Measurements from ENCODE around the gene NTRK2. TPM values are rescaled to one million over a fixed set of nuclear protein-coding genes. Genes with fewer than 3 reads are reported as not detected.
"Not testable (repeated sequence)": the region's sequence is repeated elsewhere in the genome, so short reads cannot be mapped to it uniquely, and the experiment has no call there.

Gene NTRK2
- total RNA-seq, 1 donor from 2014 or later: 4.6 TPM

DNA sequence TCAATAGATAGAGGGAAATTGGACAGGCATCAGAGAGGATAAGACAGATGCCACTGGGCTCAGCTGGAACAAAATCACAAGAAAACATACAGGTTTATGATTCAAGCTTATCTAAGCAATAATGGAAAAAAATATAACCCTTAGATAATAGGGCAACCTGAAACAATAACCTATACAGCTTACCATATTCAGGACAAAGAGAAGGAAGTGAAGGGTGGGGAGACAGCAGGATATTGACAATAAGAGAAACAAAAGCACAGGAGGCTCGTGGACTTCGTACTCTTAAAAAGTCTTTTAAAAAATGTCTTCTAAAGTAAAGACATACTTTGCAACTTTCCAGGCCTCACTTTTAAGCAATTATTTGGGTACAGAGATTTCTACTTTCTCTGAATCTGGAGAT lies 225.3 kb downstream of the NTRK2 start:
- Mint-ChIP-seq H3K4me1 (ENCODE audit: low read depth, unreplicated experiment) (no peaks in the 10 kb centered on the region), H3K36me3 (ENCODE audit: low read depth, unreplicated experiment) (no peaks in the 10 kb centered on the region), H3K9me3 (ENCODE audit: unreplicated experiment) (no peaks in the 10 kb centered on the region), H3K4me3 (ENCODE audit: unreplicated experiment) (no peak overlapping the region), H3K27ac (ENCODE audit: unreplicated experiment) (no peak overlapping the region), H3K27me3 (ENCODE audit: low read depth, unreplicated experiment) (peaks cover 16% of the 10 kb centered on the region)
- Histone ChIP-seq H2AFZ (ENCODE audit: low read depth, low read length) (no peak overlapping the region), H3K36me3 (ENCODE audit: insufficient read depth, low read length) (no peaks in the 10 kb centered on the region), H4K20me1 (ENCODE audit: insufficient read depth, low read length) (no peaks in the 10 kb centered on the region), H3K4me1 (ENCODE audit: insufficient read depth, low read length) (no peaks in the 10 kb centered on the region), H3K27me3 (ENCODE audit: insufficient read depth, low read length) (peaks cover 3% of the 10 kb centered on the region), H3K9ac (ENCODE audit: low read length) (no peak overlapping the region), H3K4me3 (ENCODE audit: insufficient read depth, low read depth, low read length) (no peak overlapping the region), H3K27ac (ENCODE audit: low read depth, low read length) (no peak overlapping the region), H3K79me2 (ENCODE audit: insufficient read depth, low read length) (no peaks in the 10 kb centered on the region), H3K4me2 (ENCODE audit: low read length) (no peak overlapping the region), H3K9me3 (ENCODE audit: insufficient read depth, low read depth, low read length) (no peaks in the 10 kb centered on the region)
- TF ChIP-seq, protein P1, sequence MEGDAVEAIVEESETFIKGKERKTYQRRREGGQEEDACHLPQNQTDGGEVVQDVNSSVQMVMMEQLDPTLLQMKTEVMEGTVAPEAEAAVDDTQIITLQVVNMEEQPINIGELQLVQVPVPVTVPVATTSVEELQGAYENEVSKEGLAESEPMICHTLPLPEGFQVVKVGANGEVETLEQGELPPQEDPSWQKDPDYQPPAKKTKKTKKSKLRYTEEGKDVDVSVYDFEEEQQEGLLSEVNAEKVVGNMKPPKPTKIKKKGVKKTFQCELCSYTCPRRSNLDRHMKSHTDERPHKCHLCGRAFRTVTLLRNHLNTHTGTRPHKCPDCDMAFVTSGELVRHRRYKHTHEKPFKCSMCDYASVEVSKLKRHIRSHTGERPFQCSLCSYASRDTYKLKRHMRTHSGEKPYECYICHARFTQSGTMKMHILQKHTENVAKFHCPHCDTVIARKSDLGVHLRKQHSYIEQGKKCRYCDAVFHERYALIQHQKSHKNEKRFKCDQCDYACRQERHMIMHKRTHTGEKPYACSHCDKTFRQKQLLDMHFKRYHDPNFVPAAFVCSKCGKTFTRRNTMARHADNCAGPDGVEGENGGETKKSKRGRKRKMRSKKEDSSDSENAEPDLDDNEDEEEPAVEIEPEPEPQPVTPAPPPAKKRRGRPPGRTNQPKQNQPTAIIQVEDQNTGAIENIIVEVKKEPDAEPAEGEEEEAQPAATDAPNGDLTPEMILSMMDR (IDR thresholded peaks at IDR 0.05; ENCODE audit: insufficient read depth, low read depth, low read length): no peak
- TF ChIP-seq EZH2 (IDR thresholded peaks at IDR 0.05; ENCODE audit: insufficient read depth, low read length): no peak
- no peak for DNase-seq (ENCODE audit: low read depth)
- no peak for FAIRE-seq

GRCh38 chr9:84897362-84898094 lies 228.0 kb downstream of the NTRK2 start:
- DNase-seq (ENCODE audit: low read depth) (no peak), FAIRE-seq (no peak)
- TF ChIP-seq, protein P1 (IDR thresholded peaks at IDR 0.05; ENCODE audit: insufficient read depth, low read depth, low read length): no peak
- TF ChIP-seq EZH2 (IDR thresholded peaks at IDR 0.05; ENCODE audit: insufficient read depth, low read length): no peak
- peaks cover 3% of the 10 kb centered on the region for H3K4me1 Mint-ChIP-seq (ENCODE audit: low read depth, unreplicated experiment)
- H3K9me3 Mint-ChIP-seq (ENCODE audit: unreplicated experiment): no peaks in the 10 kb centered on the region
- no peak overlapping the region for H3K27ac Mint-ChIP-seq (ENCODE audit: unreplicated experiment)
- H3K27ac ChIP-seq (ENCODE audit: low read depth, low read length): no peak overlapping the region
- no peak overlapping the region for H3K4me3 ChIP-seq (ENCODE audit: insufficient read depth, low read depth, low read length)
- no peak overlapping the region for H3K9ac ChIP-seq (ENCODE audit: low read length)
- H3K27me3 ChIP-seq (ENCODE audit: insufficient read depth, low read length): peaks cover 3% of the 10 kb centered on the region
- no peak overlapping the region for H3K4me3 Mint-ChIP-seq (ENCODE audit: unreplicated experiment)
- H4K20me1 ChIP-seq (ENCODE audit: insufficient read depth, low read length): no peaks in the 10 kb centered on the region
- no peaks in the 10 kb centered on the region for H3K36me3 Mint-ChIP-seq (ENCODE audit: low read depth, unreplicated experiment)
- no peaks in the 10 kb centered on the region for H3K4me1 ChIP-seq (ENCODE audit: insufficient read depth, low read length)
- H3K9me3 ChIP-seq (ENCODE audit: insufficient read depth, low read depth, low read length): no peaks in the 10 kb centered on the region
- no peaks in the 10 kb centered on the region for H3K79me2 ChIP-seq (ENCODE audit: insufficient read depth, low read length)
- peaks cover 16% of the 10 kb centered on the region for H3K27me3 Mint-ChIP-seq (ENCODE audit: low read depth, unreplicated experiment)
- H3K4me2 ChIP-seq (ENCODE audit: low read length): no peak overlapping the region
- H3K36me3 ChIP-seq (ENCODE audit: insufficient read depth, low read length): no peaks in the 10 kb centered on the region
- H2AFZ ChIP-seq (ENCODE audit: low read depth, low read length): no peak overlapping the region

GRCh38 chr9:84898188-84898587 lies 228.7 kb downstream of the NTRK2 start:
- Histone ChIP-seq H3K36me3 (ENCODE audit: insufficient read depth, low read length) (no peaks in the 10 kb centered on the region), H3K4me3 (ENCODE audit: insufficient read depth, low read depth, low read length) (no peak overlapping the region), H3K4me1 (ENCODE audit: insufficient read depth, low read length) (no peaks in the 10 kb centered on the region), H3K27ac (ENCODE audit: low read depth, low read length) (no peak overlapping the region), H3K9me3 (ENCODE audit: insufficient read depth, low read depth, low read length) (no peaks in the 10 kb centered on the region), H4K20me1 (ENCODE audit: insufficient read depth, low read length) (no peaks in the 10 kb centered on the region), H2AFZ (ENCODE audit: low read depth, low read length) (no peak overlapping the region), H3K79me2 (ENCODE audit: insufficient read depth, low read length) (no peaks in the 10 kb centered on the region), H3K4me2 (ENCODE audit: low read length) (no peak overlapping the region), H3K9ac (ENCODE audit: low read length) (no peak overlapping the region), H3K27me3 (ENCODE audit: insufficient read depth, low read length) (peaks cover 2% of the 10 kb centered on the region)
- peaks cover 12% of the 10 kb centered on the region for H3K27me3 Mint-ChIP-seq (ENCODE audit: low read depth, unreplicated experiment)
- TF ChIP-seq, protein P1 (IDR thresholded peaks at IDR 0.05; ENCODE audit: insufficient read depth, low read depth, low read length): no peak
- TF ChIP-seq EZH2 (IDR thresholded peaks at IDR 0.05; ENCODE audit: insufficient read depth, low read length): no peak
- no peak overlapping the region for H3K4me3 Mint-ChIP-seq (ENCODE audit: unreplicated experiment)
- FAIRE-seq: no peak
- DNase-seq (ENCODE audit: low read depth): no peak
- no peak overlapping the region for H3K27ac Mint-ChIP-seq (ENCODE audit: unreplicated experiment)
- peaks cover 3% of the 10 kb centered on the region for H3K4me1 Mint-ChIP-seq (ENCODE audit: low read depth, unreplicated experiment)
- H3K9me3 Mint-ChIP-seq (ENCODE audit: unreplicated experiment): no peaks in the 10 kb centered on the region
- no peaks in the 10 kb centered on the region for H3K36me3 Mint-ChIP-seq (ENCODE audit: low read depth, unreplicated experiment)

DNA sequence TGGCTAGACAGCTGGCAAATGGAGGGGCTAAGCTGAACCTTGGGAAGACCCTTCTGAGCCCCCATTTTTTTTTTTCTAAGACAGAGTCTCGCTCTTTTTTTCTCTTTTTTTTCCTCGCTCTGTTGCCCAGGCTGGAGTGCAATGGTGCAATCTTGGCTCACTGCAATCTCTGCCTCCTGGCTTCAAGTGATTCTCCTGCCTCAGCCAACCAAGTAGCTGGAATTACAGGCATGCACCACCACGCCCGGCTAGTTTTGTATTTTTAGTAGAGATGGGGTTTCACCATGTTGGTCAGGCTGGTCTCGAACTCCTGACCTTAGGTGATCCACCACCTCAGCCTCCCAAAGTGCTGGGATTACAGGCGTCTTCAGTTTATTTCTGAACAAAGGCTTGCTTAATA lies 229.1 kb downstream of the NTRK2 start:
- H3K36me3 Mint-ChIP-seq (ENCODE audit: low read depth, unreplicated experiment); H3K4me3 Mint-ChIP-seq (ENCODE audit: unreplicated experiment): not testable (repeated sequence)

More for the DNA sequence above, 229.1 kb downstream of the NTRK2 start:
- not testable (repeated sequence) for DNase-seq (ENCODE audit: low read depth); H3K27me3 Mint-ChIP-seq (ENCODE audit: low read depth, unreplicated experiment); H3K9ac ChIP-seq (ENCODE audit: low read length); H3K4me1 Mint-ChIP-seq (ENCODE audit: low read depth, unreplicated experiment); H4K20me1 ChIP-seq (ENCODE audit: insufficient read depth, low read length); H3K4me1 ChIP-seq (ENCODE audit: insufficient read depth, low read length); H3K79me2 ChIP-seq (ENCODE audit: insufficient read depth, low read length); H3K4me3 ChIP-seq (ENCODE audit: insufficient read depth, low read depth, low read length); H3K9me3 ChIP-seq (ENCODE audit: insufficient read depth, low read depth, low read length); H3K9me3 Mint-ChIP-seq (ENCODE audit: unreplicated experiment); H3K27me3 ChIP-seq (ENCODE audit: insufficient read depth, low read length); H3K4me2 ChIP-seq (ENCODE audit: low read length); H3K27ac Mint-ChIP-seq (ENCODE audit: unreplicated experiment); H3K27ac ChIP-seq (ENCODE audit: low read depth, low read length); FAIRE-seq; H2AFZ ChIP-seq (ENCODE audit: low read depth, low read length); H3K36me3 ChIP-seq (ENCODE audit: insufficient read depth, low read length)
